IPS-NIHi7 (cell line): Measurements from ENCODE around the gene EPHB1.

Experiments
- DNase-seq: peaks from one replicate; pipeline ENCODE4 v3.0.0; 2012; ENCODE audit warnings: mixed read lengths; ENCODE audit errors: extremely low spot score

EPHB1 gene

DNA sequence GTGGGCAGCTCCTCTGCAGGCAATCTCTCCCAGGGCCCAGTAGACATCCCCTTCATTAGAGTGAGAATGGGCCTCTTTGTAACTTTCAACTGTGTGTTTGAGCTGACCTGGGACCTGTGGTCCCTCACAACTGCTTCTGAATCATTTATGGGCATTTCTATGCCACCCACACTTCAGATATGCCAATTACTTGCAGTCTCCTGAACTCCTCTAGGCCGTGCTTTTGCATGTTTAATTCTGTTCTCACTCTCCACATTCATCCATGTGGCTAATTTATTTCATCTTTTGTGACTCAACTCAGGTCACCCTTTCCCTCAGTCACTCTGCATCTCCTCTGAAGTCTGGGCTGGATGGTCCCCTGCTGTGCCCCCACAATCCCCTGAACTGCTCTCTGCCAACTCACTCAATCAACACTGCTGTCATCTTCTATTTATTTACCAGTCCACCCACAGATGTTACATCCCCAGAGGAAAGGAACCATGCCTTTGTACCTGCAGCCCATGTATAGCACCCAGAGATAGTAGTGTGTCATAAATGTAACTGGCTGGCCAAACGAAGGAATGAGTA, 364.7 kb downstream of the EPHB1 start:
- DNase-seq = peak; percentile 28

DNA sequence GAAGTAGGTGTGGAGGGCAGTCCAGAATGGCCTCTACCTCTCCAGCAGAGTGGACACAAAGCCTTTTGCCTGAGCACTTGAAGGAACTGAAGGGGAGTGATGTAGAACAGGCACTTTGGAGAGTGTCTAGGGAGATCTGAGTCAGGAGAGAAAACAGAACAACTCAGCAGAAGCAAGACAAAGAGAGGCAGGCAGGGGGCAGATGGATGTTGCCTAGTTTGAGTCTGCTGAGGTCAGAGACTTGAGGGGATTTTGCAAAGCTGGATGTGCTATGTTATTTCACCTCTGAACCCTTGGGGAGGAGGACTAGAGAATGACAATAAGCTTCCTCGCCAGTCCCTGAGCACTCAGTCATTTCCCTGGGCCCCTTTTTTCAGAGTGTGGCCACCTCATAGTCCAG, 366.4 kb downstream of the EPHB1 start:
- DNase-seq = peak; percentile 41

GRCh38 chr3:135163701-135164100, 368.6 kb downstream of the EPHB1 start:
- DNase-seq = no peak

GRCh38 chr3:135165260-135165659, 370.2 kb downstream of the EPHB1 start:
- DNase-seq = no peak

DNA sequence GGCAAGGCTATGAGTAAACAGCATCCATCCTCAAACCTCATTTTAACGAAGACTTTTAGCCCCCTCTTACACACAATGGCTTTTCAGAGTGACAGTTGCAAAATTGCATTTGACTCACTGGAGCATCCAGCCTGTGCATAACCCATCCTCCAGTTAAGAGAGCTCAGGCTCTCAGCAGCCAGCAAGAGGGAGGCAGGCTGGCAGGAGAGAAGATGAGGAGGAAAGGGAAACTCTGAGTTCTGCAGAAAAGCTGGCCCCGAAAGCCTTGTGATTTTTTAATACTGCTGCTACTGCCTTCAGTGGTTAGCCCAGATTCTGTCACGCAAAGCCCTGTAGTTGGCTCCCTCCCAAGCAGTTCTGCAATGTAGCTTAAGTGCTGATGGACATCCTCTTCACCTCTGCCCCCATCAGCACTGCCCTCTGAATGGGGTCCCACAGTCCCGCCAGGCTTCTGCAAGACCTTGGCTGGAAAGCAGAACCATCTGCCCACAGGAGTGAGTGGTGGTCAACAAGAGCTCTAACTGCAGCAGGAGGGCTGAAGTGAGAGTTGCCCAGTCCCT, 371.3 kb downstream of the EPHB1 start:
- no peak for DNase-seq

DNA sequence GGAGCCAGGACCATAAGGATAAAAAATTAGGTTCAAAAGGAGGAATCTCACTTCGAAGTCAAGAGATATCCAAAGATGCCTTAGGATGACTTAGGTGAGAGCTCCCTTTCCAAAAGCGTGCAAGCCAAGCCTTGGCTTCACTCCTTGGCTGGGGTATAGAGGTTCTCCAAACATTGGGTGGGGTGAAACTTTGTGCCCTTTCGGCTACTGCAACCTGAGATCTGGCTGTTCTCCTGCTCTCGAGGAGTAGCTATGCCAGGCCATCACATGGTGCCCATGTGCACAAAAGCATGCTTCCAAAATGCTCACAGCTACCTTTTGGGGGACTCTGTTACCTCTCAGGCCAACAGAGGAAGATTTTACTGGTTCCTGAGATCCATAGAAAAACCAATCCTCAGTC, 373.8 kb downstream of the EPHB1 start:
- no peak for DNase-seq

- no peak for DNase-seq
Measured at GRCh38 chr3:135169651-135170050, 374.6 kb downstream of the EPHB1 start.

DNA sequence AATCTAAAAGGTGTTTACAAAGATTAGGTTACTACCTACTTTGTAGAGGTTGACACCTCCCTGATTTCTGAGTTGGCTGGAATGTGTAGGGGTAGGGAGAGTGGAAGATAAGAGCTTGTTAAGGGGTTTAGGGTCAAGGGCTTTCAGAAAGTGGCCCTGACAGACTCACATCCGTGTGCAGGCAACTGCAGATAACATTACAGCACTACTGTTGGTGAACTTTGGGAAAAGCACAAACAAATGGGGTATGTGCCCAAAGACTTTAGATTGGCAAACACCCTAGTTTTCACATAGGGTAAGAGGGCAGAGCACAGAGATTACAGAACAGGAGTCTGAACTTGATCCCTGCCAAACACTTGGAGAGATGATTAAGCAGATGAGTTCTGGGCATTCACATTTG, 375.7 kb downstream of the EPHB1 start:
- DNase-seq = no peak

GRCh38 chr3:135172191-135172869, 377.3 kb downstream of the EPHB1 start:
- DNase-seq = peak; percentile 38

DNA sequence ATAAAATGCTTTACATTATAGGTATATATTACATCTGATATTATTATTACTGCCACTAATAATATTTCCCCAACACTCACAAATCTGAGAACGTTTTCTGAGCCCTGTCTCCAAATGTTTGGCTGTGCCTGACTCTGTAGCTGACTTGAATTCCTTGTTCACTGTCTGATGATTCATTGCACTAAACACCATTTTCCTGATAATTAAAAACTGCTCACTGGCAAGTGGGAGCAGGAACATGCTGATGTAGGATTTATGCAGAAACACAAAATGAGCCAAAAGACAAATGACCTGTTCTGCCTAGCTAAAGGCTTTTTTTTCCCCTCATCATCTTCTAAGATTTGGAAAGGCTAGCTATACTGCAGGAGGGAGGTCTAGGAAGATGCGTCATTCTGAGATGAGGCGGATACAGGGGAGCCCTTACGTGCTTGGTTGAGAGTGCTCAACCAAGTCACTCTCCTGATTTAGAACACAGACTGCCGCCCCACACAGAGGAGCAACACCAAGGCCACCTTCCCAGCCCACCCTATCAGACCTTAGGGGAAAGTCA, 380.7 kb downstream of the EPHB1 start:
- no peak for DNase-seq

DNA sequence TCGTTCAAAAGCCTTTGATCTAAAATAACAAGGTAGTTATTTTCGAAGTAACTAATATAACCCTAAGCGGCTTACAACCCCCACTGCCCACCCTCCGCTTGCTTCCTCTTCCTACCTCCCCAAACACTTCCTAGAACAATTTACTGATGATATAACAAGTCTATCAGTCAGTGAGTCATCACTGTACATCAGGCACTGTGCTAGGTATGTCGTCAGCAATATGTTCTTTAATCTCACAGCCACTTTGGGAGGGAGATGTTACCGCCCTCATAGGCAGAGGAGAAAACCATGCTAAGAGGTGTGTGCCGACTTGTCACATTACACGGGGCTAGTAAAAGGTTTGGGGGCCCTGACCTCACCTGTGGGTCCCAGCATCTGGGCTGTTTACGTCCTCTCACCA, 381.8 kb downstream of the EPHB1 start:
- no peak for DNase-seq

- DNase-seq = no peak
Measured at GRCh38 chr3:135178566-135178965, 383.5 kb downstream of the EPHB1 start.

GRCh38 chr3:135181408-135181807, 386.3 kb downstream of the EPHB1 start:
- no peak for DNase-seq

- no peak for DNase-seq
Measured at GRCh38 chr3:135182364-135182998, 387.4 kb downstream of the EPHB1 start.

GRCh38 chr3:135190658-135191057, 395.6 kb downstream of the EPHB1 start:
- no peak for DNase-seq

DNA sequence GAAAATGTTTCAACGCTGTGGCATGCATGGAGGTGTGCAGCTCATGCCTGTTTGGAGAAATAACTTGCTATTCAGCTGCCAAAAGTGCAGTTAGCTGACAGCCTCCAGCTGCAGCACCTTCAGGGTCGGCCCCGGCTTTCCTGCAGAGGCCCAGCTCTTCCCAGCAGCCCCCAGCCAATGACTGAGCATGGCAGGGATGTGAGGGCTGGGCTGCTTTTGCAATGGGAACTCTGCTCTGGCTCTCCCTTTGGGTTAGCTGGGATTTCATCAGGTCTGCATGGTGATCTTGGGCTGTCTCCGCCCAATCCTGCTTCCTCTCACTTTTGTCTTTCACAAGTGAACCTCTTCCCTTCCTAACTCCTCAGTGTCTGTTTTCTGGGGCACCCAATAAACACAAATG, 396.6 kb downstream of the EPHB1 start:
- DNase-seq = no peak

- DNase-seq = no peak
Measured at GRCh38 chr3:135192929-135193328, 397.9 kb downstream of the EPHB1 start.

- no peak for DNase-seq
Measured at GRCh38 chr3:135197246-135197645, 402.2 kb downstream of the EPHB1 start.

- no peak for DNase-seq
Measured at GRCh38 chr3:135197856-135198255, 402.8 kb downstream of the EPHB1 start.

- DNase-seq = no peak
Measured at GRCh38 chr3:135199137-135199536, 404.1 kb downstream of the EPHB1 start.

DNA sequence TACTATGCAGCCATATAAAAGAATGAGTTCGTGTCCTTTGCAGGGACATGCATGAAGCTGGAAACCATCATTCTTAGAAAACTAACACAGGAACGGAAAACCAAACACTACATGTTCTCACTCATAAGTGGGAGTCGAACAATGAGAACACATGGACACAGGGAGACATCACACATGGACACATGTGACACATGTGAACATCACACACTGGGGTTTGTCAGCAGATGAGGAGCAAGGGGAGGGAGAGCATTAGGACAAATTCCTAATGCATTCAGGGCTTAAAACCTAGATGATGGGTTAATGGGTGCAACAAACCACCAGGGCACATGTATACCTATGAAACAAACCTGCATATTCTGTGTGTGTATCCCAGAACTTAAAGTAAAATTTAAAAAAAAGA, 408.0 kb downstream of the EPHB1 start:
- DNase-seq = no peak

DNA sequence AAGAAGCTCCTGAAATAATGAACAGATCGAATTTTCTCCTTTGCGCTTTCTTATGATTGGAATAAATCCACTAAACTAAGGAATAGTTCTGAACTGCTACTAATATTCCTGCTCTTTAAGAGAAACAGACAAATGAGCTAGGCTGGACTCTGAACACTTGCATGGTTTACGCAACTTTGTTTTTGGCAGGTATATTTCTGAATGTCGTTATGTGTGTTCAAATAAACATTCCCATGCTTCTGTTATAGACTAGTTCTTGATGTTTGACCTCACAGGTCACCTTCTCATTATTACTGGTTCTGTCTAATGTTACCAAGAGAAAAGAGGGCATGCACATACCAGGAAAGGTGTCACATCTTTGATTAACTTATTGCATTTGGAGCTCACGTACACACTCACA, 418.2 kb downstream of the EPHB1 start:
- DNase-seq = no peak

DNA sequence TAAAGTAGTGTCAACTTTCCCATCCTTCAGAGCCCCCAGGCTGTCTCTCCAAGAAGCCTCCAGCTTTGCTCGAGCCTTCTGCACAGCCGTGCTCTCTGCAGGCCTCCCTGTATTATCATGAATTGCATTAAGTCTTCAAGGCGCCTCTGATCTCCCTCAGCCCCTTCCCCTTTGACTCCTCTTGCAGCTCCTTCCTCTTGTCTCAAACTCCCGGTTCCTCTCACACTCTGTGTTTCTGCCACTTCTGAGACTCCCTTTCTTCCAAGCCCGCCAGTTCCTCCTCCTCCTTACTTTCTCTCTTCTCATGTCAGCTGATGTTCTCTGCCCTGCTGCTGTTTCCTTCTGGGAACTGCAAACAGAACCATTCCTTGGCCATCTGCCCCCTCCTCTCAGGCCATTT, 418.8 kb downstream of the EPHB1 start:
- DNase-seq = no peak
